GM20000 (cell line): Measurements from ENCODE around the gene CIPC.

ENCODE experiments used
- DNase-seq: peaks from one replicate; pipeline ENCODE4 v3.0.0; 2012; ENCODE audit warnings: low spot score
- CTCF ChIP-seq: IDR thresholded peaks from 2 replicates; pipeline ENCODE4 v1.5.1; 2012; ENCODE audit warnings: mild to moderate bottlenecking, control low read depth; ENCODE audit errors: extremely low read depth, missing control alignments

The CIPC gene

GRCh38 chr14:77126461-77126990 lies 28.5 kb downstream of the CIPC start:
- peak; percentile 7 for DNase-seq
- TF ChIP-seq CTCF: no peak

GRCh38 chr14:77128414-77128891 lies 30.4 kb downstream of the CIPC start:
- no peak for DNase-seq
- no peak for TF ChIP-seq CTCF

- DNase-seq: no peak
- TF ChIP-seq CTCF: no peak
Observed at GRCh38 chr14:77130386-77130785, 32.3 kb downstream of the CIPC start.

GRCh38 chr14:77131206-77131605 lies 33.1 kb downstream of the CIPC start:
- no peak for TF ChIP-seq CTCF
- no peak for DNase-seq

GRCh38 chr14:77131871-77132486 lies 33.9 kb downstream of the CIPC start:
- TF ChIP-seq CTCF: no peak
- DNase-seq: no peak

- TF ChIP-seq CTCF: no peak
- DNase-seq: peak; percentile 86
Observed at GRCh38 chr14:77133720-77134338, 35.8 kb downstream of the CIPC start.

- DNase-seq: no peak
- TF ChIP-seq CTCF: no peak
Observed at GRCh38 chr14:77139022-77139421, 41.0 kb downstream of the CIPC start.
